T-helper 1 cell treated with Interleukin-12 subunit alpha and Interleukin-12 subunit beta and Interleukin-4 antibody, amounts not matched to agents 30 ng/mL and 1 ng/mL, for 36 hours (primary cell): ENCODE data around the gene SIRT2. TPM values are rescaled to one million over a fixed set of nuclear protein-coding genes. Genes with fewer than 3 reads are reported as not detected.
"Not testable (repeated sequence)": the region's sequence is repeated elsewhere in the genome, so short reads cannot be mapped to it uniquely, and the experiment has no call there.

Experiments used
- intact Hi-C: fragments of 100-400 bp; cut with micrococcal nuclease; formaldehyde crosslinking; loops from one replicate; pipeline ENCODE4 v1.15.1; 2024
- total RNA-seq: library from RNA; stranded (reverse); gene quantifications from 2 replicates; pipeline ENCODE4 v1.2.3, GENCODE V29; 2022

The SIRT2 gene
- total RNA-seq: 56.7 TPM in 2 replicates

DNA sequence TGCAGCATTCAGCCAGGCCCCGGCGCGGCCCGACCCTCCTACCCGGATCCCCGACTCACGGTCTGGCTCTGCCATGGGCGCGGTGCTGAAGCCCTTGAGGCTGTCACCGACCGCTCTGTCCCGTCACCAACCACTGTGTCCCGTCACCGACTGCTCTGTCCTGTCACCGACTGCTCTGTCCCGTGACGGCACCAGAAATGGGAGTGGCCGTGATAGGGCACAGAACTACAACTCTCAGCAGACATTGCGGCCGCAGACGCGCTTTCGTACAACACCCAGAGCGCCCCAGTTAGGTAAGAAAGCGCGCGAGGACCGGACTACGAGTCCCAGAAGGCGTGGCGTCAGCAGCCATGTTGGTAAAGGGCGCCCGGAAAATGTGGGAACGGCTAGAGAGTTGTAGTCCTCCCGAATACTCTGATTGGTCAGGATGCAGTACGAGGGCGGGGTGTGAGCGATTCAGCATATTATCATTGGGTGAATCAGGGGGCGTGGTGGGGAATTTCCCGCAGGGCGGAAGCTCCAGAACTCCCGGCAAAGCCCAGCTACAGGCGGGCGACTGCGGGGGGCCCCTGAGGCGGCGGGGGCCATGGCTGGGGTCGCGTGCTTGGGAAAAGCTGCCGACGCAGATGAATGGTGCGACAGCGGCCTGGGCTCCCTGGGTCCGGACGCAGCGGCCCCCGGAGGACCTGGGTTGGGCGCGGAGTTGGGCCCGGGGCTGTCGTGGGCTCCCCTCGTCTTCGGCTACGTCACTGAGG lies at the start of gene SIRT2, which contains the start of gene NFKBIB:
Gene SIRT2, minus strand, starts transcription at position 172 of the 755 bp plus-strand sequence. Its CDS starts 97 bp downstream, at position 75.
Gene NFKBIB, plus strand, starts transcription at position 523 of the 755 bp plus-strand sequence. Its CDS starts 64 bp downstream, at position 587.
- intact Hi-C loops: loop anchor here (1.0 kb wide), 12 partner anchors 12 to 564 kb away; partner anchors contain the start of genes ACTN4, CATSPERG, ECH1 and EIF3K

DNA sequence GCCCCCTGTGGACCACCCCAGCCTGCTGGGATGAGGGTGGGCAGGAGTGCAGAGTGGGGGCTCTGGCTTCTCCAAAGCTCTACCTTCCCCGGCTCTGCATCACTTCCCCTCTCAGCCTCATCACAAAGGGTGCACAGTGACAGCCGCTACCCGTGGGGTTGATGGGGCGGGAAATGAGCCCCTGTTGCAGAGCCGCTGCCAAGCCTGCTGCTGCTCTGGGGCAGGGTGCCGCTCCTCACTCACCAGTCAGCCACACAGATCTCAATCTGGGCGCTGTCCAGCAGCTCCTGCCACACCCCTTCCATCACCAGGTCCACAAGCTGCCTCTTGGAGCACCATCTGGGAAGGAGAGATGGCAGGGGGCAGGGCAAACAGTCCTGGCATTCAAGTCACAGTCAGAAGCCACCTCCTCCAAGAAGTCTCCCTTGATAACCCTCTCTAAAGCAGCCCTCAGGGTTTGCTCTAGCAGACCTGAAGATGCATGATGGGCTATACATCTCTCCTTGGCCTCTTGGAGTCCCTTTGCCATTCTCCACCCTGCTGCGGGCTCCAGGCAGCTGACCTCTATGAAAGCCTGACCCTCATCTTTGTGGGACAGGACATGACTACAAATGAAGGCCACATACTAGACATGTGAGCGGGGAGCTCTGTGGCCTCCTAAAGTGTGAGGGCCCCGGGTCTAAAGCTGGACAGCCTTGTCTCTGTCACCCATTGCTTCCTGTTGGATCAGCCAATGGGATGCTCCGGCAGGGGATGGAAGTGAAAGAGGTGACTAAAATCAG lies 47.0 kb upstream of the SIRT2 start:
- intact Hi-C loops: no loop called here

GRCh38 chr19:38945562-38946228 lies 46.3 kb upstream of the SIRT2 start:
- intact Hi-C loops: no loop called here

DNA sequence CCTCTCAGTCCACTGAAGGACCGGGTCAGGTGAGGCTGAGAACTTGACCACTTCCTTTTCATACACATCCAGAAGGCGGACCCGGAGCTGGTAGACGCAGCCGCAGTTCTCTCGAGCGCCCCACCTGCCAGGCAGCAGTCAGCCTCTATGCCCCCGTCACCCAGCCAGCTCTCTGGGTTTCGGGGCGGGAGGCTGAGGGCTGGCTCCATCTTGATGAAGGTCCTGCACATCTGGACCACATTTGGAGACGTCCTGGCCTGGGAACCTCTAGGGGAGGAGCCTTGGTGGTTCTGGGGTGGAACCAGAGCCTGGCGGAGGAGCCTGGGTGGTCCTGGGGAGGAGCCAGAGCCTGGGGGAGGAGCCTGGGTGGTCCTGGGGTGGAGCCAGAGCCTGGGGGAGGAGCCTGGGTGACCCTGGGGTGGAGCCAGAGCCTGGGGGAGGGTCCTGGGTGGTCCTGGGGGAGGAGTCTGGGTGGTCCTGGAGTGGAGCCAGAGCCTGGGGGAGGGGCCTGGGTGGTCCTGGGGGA lies 45.6 kb upstream of the SIRT2 start:
- intact Hi-C loops: no loop called here

DNA sequence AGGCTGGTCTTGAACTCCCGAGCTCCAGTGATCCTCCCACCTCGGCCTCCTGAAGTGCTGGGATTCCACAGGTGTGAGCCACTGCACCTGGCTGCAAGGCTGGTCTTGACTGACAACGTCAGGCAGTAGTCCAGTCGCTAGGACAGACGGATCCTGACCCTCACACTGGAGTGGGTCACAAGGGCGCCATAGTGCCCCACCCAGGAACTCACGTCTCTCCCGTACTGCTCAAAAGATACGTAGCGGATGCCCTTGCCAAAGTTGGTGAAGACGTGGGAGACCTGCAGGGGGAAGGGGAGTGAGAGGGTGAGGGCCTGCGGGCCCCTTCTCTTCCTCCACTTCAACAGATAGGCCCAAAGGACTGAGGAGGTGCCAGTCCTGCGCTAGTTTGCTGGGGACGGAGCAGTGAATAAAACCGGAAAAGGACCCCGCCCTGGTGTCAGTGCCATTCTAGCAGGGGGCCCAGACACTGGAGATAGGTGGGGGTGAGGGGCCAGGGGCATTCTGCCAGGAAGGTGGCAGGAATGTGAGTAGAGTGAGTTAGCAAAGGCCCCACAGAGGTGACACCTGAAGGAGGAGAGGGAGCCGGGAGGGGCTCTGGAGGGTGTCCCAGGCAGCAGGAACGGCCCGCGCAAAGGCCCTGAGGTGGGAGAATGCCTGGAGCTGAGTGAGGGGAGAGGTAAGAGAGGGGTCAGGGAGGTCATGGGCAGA lies 43.2 kb upstream of the SIRT2 start:
- intact Hi-C loops: no loop called here

GRCh38 chr19:38941979-38942378 lies 42.6 kb upstream of the SIRT2 start:
- intact Hi-C loops: no loop called here

GRCh38 chr19:38941466-38941865 lies 42.0 kb upstream of the SIRT2 start:
- intact Hi-C loops: not testable (repeated sequence)

- intact Hi-C loops: no loop called here
Measured at GRCh38 chr19:38939957-38940356, 40.5 kb upstream of the SIRT2 start.

DNA sequence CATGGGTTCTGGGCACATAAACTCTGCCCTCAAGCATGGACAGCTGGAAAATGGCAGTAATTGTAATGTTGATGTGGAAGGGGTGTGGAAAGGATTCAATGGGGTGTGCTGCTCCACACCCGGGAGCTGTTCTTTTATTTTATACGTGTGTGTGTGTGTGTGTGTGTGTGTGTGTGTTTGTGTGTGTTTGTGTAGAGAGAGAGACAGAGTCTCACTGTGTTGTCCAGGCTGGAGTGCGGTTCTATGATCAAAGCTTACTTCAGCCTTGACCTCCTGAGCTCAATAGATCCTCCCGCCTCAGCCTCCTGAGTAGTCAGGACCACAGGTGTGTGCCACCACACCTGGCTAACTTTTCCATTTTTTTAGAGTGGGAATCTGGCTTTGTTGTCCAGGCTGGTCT lies 34.1 kb upstream of the SIRT2 start:
- intact Hi-C loops: loop anchor here (5.0 kb wide), 1 partner anchor 516 kb away; no protein-coding TSS in a partner anchor

DNA sequence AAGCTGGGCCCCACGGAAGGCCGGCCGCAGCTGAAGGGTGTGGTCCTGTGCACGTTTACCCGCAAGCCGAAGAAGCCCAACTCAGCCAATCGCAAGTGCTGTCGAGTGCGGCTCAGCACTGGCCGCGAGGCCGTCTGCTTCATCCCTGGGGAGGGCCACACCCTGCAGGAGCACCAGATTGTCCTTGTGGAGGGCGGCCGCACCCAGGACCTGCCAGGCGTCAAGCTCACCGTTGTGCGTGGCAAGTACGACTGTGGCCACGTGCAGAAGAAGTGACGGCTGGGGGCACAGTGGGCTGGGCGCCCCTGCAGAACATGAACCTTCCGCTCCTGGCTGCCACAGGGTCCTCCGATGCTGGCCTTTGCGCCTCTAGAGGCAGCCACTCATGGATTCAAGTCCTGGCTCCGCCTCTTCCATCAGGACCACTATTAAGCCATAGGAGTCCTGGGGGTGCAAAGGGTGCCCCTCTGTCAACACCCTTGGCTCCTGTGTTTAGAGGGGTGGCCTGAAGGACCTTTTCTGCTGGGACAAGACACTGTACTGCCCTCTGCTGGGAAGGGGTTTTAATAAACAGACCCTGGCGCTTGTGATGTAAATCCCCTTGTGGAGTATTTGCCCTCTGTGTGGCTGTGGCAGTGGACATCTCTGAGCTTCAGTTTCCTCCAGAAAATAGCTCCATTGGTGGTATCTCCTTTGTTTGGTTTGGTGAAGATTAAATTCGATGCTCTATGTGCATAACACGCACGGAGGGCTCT lies 33.2 kb upstream of the SIRT2 start:
- intact Hi-C loops: loop anchor here (5.0 kb wide), 1 partner anchor 515 kb away; no protein-coding TSS in a partner anchor

DNA sequence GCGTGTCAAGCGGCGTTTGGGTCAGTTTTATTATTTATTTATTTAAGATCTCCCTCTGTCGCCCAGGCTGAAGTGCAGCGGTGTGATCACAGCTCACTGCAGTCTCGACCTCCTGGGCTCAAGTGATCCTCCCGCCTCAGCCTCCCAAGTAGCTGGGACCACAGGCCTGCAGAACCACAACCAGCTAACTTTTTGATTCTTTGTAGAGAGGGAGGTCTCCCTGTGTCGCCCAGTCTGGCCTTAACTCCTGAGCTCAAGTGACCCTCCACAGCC lies 32.0 kb upstream of the SIRT2 start:
- intact Hi-C loops: loop anchor here (2.0 to 5.0 kb wide), 2 partner anchors 163 to 514 kb away; no protein-coding TSS in a partner anchor

DNA sequence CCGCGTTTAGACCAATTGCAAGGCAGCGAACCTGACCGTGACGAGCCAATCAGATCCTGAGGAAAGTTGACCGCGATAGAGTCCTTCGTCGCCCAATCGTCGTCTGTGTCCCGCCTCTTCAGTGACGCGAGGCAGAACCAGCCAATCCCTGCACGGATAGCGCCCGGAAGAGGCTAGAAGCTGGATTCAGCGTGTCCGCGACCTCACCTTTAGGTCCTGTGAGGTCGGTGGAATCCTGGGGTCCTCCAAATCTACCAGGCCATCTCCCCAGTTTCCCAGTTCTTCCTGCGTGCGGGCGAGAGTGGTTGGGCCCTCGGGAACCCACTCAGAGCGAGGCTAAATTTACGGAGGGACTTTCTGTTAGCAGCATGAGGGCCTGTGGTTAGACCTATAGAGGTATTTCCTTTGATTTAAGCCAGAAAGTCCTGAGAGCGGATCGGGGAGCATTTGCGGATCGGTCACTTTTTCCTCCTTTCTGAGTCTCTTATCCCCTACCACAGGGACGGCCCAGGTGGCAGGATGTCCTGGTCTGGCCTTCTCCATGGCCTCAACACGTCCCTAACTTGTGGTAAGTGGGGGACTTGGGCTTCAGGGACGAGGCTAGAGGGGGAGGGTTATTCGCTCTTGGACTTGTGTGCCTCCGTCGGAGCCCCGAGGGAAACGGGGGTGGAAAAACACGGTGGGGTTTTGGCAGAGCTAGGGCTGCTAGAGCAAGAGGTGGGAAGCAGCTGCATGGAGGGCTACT lies 31.5 kb upstream of the SIRT2 start, which contains the start of gene MRPS12:
Gene MRPS12, plus strand, starts transcription at position 169 of the 745 bp plus-strand sequence. Its CDS starts 351 bp downstream, at position 520.
- intact Hi-C loops: loop anchor here (1.0 to 5.0 kb wide), 20 partner anchors 21 to 1024 kb away; partner anchors contain the start of genes ACTN4, ECH1, EIF3K and GGN

DNA sequence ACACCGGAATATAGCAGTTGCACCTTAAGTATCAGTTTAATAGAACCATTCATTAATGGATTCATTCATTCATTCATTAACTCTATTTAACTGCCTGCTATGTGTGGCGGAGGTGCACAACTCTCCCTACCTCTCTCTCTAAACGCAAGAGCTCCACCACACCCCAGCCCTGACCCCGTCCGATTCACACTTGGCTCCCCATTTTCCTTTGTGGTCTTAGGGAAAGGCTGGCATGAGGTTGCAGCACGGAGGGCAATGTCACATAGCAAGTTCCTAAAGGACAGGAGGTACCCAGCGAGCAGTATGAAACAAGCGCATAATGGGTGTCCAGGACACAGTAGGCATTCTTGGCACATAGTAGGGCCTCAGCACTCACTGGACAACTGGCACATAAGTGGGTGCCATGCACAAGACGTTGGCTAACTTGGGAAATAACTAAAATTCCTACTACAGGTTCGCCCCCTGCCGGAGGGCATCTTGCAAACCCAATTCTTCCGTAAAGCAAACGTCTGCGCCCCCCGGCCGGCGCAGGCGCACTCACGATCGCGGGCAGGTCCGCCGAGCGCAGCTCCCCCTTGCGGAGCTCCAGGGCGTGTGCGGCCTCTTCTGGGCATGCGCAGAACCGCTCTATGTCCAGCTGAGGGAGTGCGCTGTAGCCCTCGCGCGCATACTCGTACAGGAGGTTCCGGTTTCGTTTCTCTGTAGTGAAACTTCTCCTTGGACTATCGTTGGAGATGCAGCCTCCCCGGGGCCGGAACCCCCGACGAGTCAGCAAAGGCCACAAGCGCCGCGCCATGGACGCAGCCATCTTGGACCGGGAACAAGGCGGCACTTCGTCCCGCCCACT lies 30.7 kb upstream of the SIRT2 start, which contains the start of gene SARS2:
Gene SARS2, minus strand, starts transcription at position 835 of the 847 bp plus-strand sequence. Its CDS starts 27 bp downstream, at position 808.
- intact Hi-C loops: loop anchor here (1.0 to 5.0 kb wide), 20 partner anchors 22 to 1023 kb away; partner anchors contain the start of genes ACTN4, ECH1, EIF3K and GGN

GRCh38 chr19:38928391-38929001 lies 29.1 kb upstream of the SIRT2 start:
- intact Hi-C loops: no loop called here

DNA sequence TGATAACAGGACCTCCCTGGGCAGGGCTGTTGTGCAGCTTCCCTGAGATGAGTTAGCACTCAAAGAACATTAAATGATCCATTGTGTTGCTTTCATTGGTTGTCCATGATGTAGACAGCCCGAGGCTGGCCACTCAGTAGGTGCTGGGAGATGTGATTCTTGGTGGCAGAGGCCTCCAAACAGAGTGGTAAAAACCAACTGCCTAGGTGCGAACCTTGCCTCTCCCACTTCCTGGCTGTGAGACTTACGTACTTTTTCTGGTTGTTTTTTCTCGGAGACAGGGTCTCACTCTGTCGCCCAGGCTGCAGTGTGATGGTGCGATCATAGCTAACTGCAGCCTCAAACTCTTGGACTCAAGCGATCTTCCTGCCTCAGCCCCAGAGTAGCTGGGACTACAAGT lies 25.0 kb upstream of the SIRT2 start:
- intact Hi-C loops: no loop called here

- intact Hi-C loops: no loop called here
Measured at GRCh38 chr19:38922482-38922881, 23.1 kb upstream of the SIRT2 start.
